GM12873 (cell line): Measurements from ENCODE around the gene OR1D2.

ENCODE experiments used
- TF ChIP-seq, protein P1 (sequence below): IDR thresholded peaks from 2 replicates; pipeline ENCODE4 v1.5.1; 2012; ENCODE audit warnings: low read depth, mild to moderate bottlenecking, moderate library complexity, low read length, control low read depth; ENCODE audit not compliant: insufficient read depth; ENCODE audit errors: missing control alignments

The OR1D2 gene

DNA sequence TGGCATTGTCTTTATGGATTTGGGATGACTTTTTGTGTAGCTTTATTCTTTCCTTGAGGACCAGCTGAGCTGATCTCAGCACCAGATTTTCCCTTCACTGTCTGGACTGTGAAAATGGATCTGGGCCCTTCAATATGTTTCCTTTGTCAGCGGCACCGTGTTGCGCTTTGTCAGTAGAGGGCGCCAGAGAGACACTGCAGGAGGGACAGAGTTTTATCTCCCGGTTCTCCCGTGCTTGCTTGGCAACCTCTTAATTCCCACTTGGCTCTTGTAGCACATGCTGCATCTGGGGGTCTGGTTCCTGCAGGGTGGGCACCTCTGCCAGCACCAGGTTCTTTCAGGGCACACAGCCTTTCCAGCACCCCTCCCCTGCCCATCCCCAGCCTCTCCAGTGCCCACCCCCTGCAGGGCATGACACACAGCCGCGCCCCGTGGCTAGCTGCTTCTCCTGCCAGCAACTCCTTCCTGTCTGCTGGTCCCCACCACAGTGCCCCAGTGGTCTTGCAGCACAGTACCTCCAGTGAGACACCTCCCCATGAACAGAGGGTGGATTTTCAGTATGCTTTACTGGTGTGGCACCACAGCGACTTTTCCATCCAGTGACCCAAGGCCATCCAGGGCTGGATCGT is 60.4 kb downstream of the OR1D2 start:
- TF ChIP-seq, protein P1, sequence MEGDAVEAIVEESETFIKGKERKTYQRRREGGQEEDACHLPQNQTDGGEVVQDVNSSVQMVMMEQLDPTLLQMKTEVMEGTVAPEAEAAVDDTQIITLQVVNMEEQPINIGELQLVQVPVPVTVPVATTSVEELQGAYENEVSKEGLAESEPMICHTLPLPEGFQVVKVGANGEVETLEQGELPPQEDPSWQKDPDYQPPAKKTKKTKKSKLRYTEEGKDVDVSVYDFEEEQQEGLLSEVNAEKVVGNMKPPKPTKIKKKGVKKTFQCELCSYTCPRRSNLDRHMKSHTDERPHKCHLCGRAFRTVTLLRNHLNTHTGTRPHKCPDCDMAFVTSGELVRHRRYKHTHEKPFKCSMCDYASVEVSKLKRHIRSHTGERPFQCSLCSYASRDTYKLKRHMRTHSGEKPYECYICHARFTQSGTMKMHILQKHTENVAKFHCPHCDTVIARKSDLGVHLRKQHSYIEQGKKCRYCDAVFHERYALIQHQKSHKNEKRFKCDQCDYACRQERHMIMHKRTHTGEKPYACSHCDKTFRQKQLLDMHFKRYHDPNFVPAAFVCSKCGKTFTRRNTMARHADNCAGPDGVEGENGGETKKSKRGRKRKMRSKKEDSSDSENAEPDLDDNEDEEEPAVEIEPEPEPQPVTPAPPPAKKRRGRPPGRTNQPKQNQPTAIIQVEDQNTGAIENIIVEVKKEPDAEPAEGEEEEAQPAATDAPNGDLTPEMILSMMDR: peak; percentile 58

DNA sequence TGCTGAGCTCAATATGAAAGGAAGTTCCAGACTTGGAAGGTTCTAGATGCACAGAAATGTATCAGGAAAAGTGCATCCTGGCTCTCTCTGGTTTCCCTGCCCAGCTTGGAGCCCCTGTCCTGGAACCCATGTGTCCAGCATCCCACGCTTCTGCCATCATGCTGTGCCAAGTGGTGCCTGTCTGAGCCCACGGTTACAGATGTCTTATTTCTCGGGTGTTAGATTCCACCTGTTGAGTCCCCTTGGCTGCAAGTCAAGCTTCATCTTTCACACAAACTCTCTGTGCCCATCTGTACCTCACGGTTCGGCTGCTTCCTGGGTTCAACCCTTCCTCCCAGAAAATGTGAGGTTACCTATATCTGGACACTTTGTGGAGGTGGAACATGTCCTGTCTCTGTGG is 63.3 kb downstream of the OR1D2 start:
- TF ChIP-seq, protein P1: no peak

DNA sequence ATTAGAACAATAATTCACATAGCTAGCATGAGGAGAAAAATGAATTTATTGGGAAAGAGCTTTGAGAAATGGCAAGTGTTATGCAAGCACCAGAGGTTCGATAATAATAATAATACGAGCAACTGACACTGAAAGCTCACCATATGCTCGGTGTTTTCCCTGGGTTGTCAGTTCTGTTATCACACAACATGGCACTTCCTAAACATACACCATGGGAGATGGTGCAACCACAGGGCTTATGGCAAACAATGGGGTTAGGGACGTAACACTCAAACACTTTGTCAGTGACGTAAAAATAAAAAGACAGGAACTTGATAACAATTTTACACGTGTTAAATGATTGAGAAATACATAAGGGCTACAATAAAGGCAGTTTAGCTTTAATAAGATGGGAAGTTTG is 64.5 kb downstream of the OR1D2 start:
- TF ChIP-seq, protein P1: no peak

DNA sequence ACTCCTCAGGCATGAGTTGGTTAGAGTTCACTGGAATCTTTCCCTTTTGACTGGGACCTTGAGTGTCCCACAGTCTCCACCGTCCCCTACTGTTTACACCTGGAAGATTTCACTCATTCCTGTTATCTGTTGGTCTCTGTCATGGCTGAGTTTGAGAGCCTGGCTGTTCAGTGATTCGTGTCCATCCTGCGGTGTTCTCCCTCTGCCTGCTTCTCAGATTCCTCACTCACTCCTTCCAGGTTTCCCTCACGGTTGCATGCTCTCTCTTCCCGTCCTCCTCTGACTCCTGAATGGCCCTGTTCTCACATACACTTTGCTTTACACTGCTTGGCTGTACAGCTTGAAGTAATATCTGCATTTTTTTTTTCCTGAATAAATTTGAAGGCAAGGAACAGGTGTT is 65.3 kb downstream of the OR1D2 start:
- TF ChIP-seq, protein P1: no peak
